HCT116 (cell line): Measurements from ENCODE around the gene UBTD1. TPM values are rescaled to one million over a fixed set of nuclear protein-coding genes. Genes with fewer than 3 reads are reported as not detected.

Source experiments
- ATAC-seq: fragments of 200-7000 bp; cut with Tn5 transposase; 2 replicates; pipeline ENCODE4 v1.9.1; 2020; ENCODE audit warnings: mild to moderate bottlenecking, moderate library complexity
- BruUV-seq: library from RNA; stranded (reverse); fragments of 400-500 nt; replicated peaks from 2 replicates; lab custom pipeline; 2021; lab: Mats Ljungman, UMichigan
- CTCF ChIA-PET: fragments of 300-600 bp; sonication (Branson Sonifier 250); formaldehyde crosslinking; loops from one replicate; lab custom pipeline; 2021; ENCODE audit warnings: antibody characterized with exemption; lab: Charles Lee
- POLR2A ChIA-PET: fragments of 300-600, 350-600 bp; sonication (Branson Sonifier 250); formaldehyde crosslinking; loops from one replicate; lab custom pipeline; 2021; ENCODE audit warnings: antibody characterized with exemption; lab: Charles Lee
- RAD21 ChIA-PET, 2 experiments: fragments of 300-600 bp; sonication (Branson Sonifier 250); formaldehyde crosslinking; loops; one replicate each; lab custom pipeline; 2023; ENCODE audit warnings: low total read pairs in 2 of 2; ENCODE audit not compliant: uncharacterized antibody in 2 of 2, unreplicated experiment in 2 of 2, low non-redundant PET in 1 of 2; lab: Charles Lee
- DNase-seq: peaks from one replicate; pipeline ENCODE4 v3.0.0-alpha.2; 2010; ENCODE audit warnings: low read depth, low spot score
- H2AFZ ChIP-seq: fragments of 200-600 bp; shearing (Covaris generic), sonication (generic); 2 replicates; pipeline ENCODE4 v1.6.1; 2017; ENCODE audit warnings: low read depth, mixed run types, mixed read lengths, antibody characterized with exemption, low read length; ENCODE audit not compliant: poor library complexity, severe bottlenecking
- H3K27ac ChIP-seq: 2 replicates; pipeline ENCODE4 v1.5.1; 2012; ENCODE audit warnings: low read depth, low read length
- H3K27me3 ChIP-seq: fragments of 200-600 bp; sonication (generic); 2 replicates; pipeline ENCODE4 v1.6.1; 2016; ENCODE audit warnings: mixed run types, low read length, mixed read lengths; ENCODE audit not compliant: insufficient read depth
- H3K36me3 ChIP-seq, 2 experiments: fragments of 200-500 bp in 1 of 2; fragments of 200-600 bp in 1 of 2; sonication (Bioruptor generic) in 1 of 2; sonication (generic) in 1 of 2; 2 replicates each; pipeline versions ENCODE4 v1.5.1 to v1.6.1; 2014 to 2016; ENCODE audit warnings: low read length in 2 of 2, inconsistent platforms in 1 of 2, mixed read lengths in 1 of 2, mixed run types in 1 of 2; ENCODE audit not compliant: insufficient read depth in 2 of 2, control insufficient read depth in 1 of 2
- H3K4me1 ChIP-seq, 2 experiments: fragments of 200-600 bp in 1 of 2; sonication (generic) in 1 of 2; 2 replicates each; pipeline versions ENCODE4 v1.5.1 to v1.6.1; 2012 to 2017; ENCODE audit warnings: low read length in 2 of 2, inconsistent platforms in 1 of 2, mild to moderate bottlenecking in 1 of 2, mixed read lengths in 1 of 2, mixed run types in 1 of 2, moderate library complexity in 1 of 2; ENCODE audit not compliant: insufficient read depth in 2 of 2, control insufficient read depth in 1 of 2
- H3K4me2 ChIP-seq: fragments of 200-600 bp; sonication (generic); 2 replicates; pipeline ENCODE4 v1.6.1; 2017; ENCODE audit warnings: mixed run types, low read length, mixed read lengths
- H3K4me3 ChIP-seq, 2 experiments: fragments of 200-600 bp in 1 of 2; sonication (generic) in 1 of 2; replicated peaks in 1 of 2; 2 replicates each; pipeline ENCODE4 v1.5.1; 2011 to 2016; ENCODE audit warnings: low read length in 2 of 2, control low read depth in 1 of 2, low read depth in 1 of 2, mild to moderate bottlenecking in 1 of 2, mixed read lengths in 1 of 2, mixed run types in 1 of 2
- H3K79me2 ChIP-seq: fragments of 200-600 bp; sonication (generic); 2 replicates; pipeline ENCODE4 v1.6.1; 2017; ENCODE audit warnings: mild to moderate bottlenecking, mixed run types, low read length, moderate library complexity, mixed read lengths; ENCODE audit not compliant: insufficient read depth
- H3K9ac ChIP-seq: fragments of 200-600 bp; sonication (generic); 2 replicates; pipeline ENCODE4 v1.6.1; 2016; ENCODE audit warnings: low read length, mixed read lengths
- H3K9me2 ChIP-seq: fragments of 200-600 bp; sonication (generic), shearing (Covaris generic); 2 replicates; pipeline ENCODE4 v1.6.1; 2017; ENCODE audit warnings: mixed run types, mild to moderate bottlenecking, moderate library complexity; ENCODE audit not compliant: insufficient read depth
- H3K9me3 ChIP-seq, 2 experiments: fragments of 200-500 bp in 1 of 2; fragments of 200-600 bp in 1 of 2; sonication (Bioruptor generic) in 1 of 2; sonication (generic) in 1 of 2; 2 replicates each; pipeline ENCODE4 v1.6.1; 2014 to 2017; ENCODE audit warnings: low read length in 2 of 2, mixed read lengths in 2 of 2, inconsistent platforms in 1 of 2, low read depth in 1 of 2, mild to moderate bottlenecking in 1 of 2, mixed run types in 1 of 2, moderate library complexity in 1 of 2; ENCODE audit not compliant: control insufficient read depth in 1 of 2, insufficient read depth in 1 of 2
- H4K20me1 ChIP-seq: fragments of 200-600 bp; sonication (generic), shearing (Covaris generic); 2 replicates; pipeline ENCODE4 v1.6.1; 2017; ENCODE audit warnings: mixed run types, mild to moderate bottlenecking, moderate library complexity; ENCODE audit not compliant: insufficient read depth
- CBX3 ChIP-seq: IDR thresholded peaks from 2 replicates; pipeline ENCODE4 v1.6.1; 2012; ENCODE audit warnings: low read depth
- EZH2phosphoT487 ChIP-seq: fragments of 200-600 bp; IDR thresholded peaks from 2 replicates; pipeline ENCODE4 v1.6.1; 2018; ENCODE audit warnings: antibody characterized with exemption, borderline replicate concordance
- JUND ChIP-seq: IDR thresholded peaks from 2 replicates; pipeline ENCODE4 v1.6.1; 2012
- POLR2A ChIP-seq: IDR thresholded peaks from 2 replicates; pipeline ENCODE4 v1.7.0; 2011; ENCODE audit warnings: borderline replicate concordance; ENCODE audit not compliant: insufficient read depth, insufficient read length; ENCODE audit errors: extremely low read depth
- SIN3A ChIP-seq: IDR thresholded peaks from 2 replicates; pipeline ENCODE4 v1.6.1; 2012; ENCODE audit warnings: low read depth
- SRF ChIP-seq: IDR thresholded peaks from 2 replicates; pipeline ENCODE4 v1.6.1; 2012; ENCODE audit warnings: low read depth
- ZNF274 ChIP-seq: fragments of 200-500 bp; sonication (Bioruptor generic); IDR thresholded peaks from 2 replicates; pipeline ENCODE4 v1.6.1; 2014; ENCODE audit warnings: mild to moderate bottlenecking, low read depth, low read length, inconsistent platforms
- intact Hi-C: fragments of 100-400 bp; cut with micrococcal nuclease; formaldehyde crosslinking; loops from 2 replicates; pipeline ENCODE4 v1.10.0; 2022
- total RNA-seq: library from RNA; stranded (reverse); gene quantifications from one replicate; pipeline ENCODE4 v1.2.1, GENCODE V29; 2021; ENCODE audit not compliant: unreplicated experiment
- TF ChIP-seq, protein P1 (sequence below): IDR thresholded peaks from 2 replicates; pipeline ENCODE4 v1.6.1; 2012; ENCODE audit warnings: low read depth

The UBTD1 gene
- total RNA-seq, 1 experiment from 2014 or later = 12.8 TPM

DNA sequence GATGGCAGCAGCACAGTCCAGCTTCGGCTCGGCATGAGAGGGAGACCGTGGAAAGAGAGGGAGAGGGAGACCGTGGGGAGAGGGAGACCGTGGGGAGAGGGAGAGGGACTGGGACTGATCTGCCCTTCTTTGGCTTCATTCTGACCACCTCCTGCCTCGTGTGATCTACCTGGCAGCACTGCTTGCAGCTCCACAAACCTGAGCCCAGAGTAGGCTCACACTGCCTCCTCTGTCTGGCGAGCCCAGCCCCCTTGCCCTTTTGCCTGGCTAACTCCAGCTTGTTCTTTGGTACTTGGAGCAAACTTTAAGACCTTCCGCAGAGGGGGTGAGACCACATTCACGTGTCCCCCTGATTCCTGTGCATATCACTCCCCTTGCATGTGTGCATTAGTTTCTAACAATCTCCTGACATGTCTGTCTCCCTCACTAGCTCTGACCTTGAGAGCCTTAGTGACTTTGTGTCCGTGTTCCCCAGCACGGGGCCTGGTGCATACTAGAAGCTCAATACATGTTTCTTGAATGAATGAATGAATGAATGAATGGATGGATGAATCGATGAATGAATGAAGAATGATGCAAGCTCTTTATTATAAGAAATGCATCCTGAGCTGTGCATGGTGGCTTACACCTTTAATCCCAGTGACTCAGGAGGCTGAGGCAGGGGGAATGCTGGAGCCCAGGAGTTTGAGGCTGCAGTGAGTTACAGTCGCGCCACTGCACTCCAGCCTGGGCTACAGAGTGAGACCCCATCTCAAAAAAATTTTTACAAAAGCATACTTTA is 31.2 kb downstream of the UBTD1 start:
- intact Hi-C loops = no loop called here
- DNase-seq (no peak), ATAC-seq (no peak)
- Histone ChIP-seq H3K9ac (no peak overlapping the region), H3K4me2 (no peak overlapping the region), H3K27me3 (no peaks in the 10 kb centered on the region), H3K79me2 (no peaks in the 10 kb centered on the region), H3K36me3 (no peaks in the 10 kb centered on the region), H2AFZ (no peak overlapping the region), H3K4me3 (no peak overlapping the region), H3K9me3 (no peaks in the 10 kb centered on the region), H3K4me1 (peaks cover 16 to 37% of the 10 kb centered on the region in 2 experiments), H4K20me1 (no peaks in the 10 kb centered on the region), H3K9me2 (no peaks in the 10 kb centered on the region), H3K27ac (no peak overlapping the region)
- TF ChIP-seq JUND = no peak
- TF ChIP-seq SIN3A = no peak
- no peak for TF ChIP-seq SRF
- no peak for TF ChIP-seq ZNF274
- TF ChIP-seq, protein P1, sequence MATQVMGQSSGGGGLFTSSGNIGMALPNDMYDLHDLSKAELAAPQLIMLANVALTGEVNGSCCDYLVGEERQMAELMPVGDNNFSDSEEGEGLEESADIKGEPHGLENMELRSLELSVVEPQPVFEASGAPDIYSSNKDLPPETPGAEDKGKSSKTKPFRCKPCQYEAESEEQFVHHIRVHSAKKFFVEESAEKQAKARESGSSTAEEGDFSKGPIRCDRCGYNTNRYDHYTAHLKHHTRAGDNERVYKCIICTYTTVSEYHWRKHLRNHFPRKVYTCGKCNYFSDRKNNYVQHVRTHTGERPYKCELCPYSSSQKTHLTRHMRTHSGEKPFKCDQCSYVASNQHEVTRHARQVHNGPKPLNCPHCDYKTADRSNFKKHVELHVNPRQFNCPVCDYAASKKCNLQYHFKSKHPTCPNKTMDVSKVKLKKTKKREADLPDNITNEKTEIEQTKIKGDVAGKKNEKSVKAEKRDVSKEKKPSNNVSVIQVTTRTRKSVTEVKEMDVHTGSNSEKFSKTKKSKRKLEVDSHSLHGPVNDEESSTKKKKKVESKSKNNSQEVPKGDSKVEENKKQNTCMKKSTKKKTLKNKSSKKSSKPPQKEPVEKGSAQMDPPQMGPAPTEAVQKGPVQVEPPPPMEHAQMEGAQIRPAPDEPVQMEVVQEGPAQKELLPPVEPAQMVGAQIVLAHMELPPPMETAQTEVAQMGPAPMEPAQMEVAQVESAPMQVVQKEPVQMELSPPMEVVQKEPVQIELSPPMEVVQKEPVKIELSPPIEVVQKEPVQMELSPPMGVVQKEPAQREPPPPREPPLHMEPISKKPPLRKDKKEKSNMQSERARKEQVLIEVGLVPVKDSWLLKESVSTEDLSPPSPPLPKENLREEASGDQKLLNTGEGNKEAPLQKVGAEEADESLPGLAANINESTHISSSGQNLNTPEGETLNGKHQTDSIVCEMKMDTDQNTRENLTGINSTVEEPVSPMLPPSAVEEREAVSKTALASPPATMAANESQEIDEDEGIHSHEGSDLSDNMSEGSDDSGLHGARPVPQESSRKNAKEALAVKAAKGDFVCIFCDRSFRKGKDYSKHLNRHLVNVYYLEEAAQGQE = no peak
- TF ChIP-seq POLR2A = no peak
- TF ChIP-seq CBX3 = no peak
- TF ChIP-seq EZH2phosphoT487 = no peak
- BruUV-seq = no TSS peak
- ChIA-PET CTCF (interaction anchor here (0.8 kb wide), 1 partner anchor 12 kb away, joined by 3 read pairs; no protein-coding TSS in a partner anchor), RAD21 (no interaction called here), POLR2A (no interaction called here)
